T-cell (primary cell): ENCODE measurements around the gene ZFAND3. TPM values are rescaled to one million over a fixed set of nuclear protein-coding genes. Genes with fewer than 3 reads are reported as not detected.
A peak's percentile ranks its signal among the peaks of the same experiment; 100 is the strongest.

Source experiments
- ATAC-seq, 4 experiments: fragments of 200-7000 bp in 3 of 4; fragments of 150-1000 bp in 1 of 4; cut with Tn5 transposase; replicated peaks in 1 of 4; 1 replicate in 3 of 4; 2 replicates in 1 of 4; pipeline ENCODE4 v1.10.0; 2021; ENCODE audit warnings: moderate library complexity in 3 of 4, mild to moderate bottlenecking in 2 of 4, moderate number of reproducible peaks in 1 of 4
- CTCF ChIA-PET, 2 donors: fragments of 300-600 bp; sonication (Branson Sonifier 250); formaldehyde crosslinking; loops; one replicate each; lab custom pipeline; 2022; ENCODE audit warnings: antibody characterized with exemption in 2 of 2; lab: Charles Lee
- POLR2A ChIA-PET, 2 donors: fragments of 300-600 bp; sonication (Branson Sonifier 250); formaldehyde crosslinking; loops; one replicate each; lab custom pipeline; 2022; ENCODE audit warnings: antibody characterized with exemption in 2 of 2; lab: Charles Lee
- DNase-seq, 35 experiments: peaks; one replicate each; pipeline versions ENCODE4 v3.0.0 to v3.0.0-alpha.2; 2013 to 2023
- H3K27ac ChIP-seq: one replicate; pipeline ENCODE4 v1.5.1; 2013; ENCODE audit warnings: low read length
- H3K27me3 ChIP-seq, 2 experiments: replicated peaks in 1 of 2; 1 replicate in 1 of 2; 2 replicates in 1 of 2; pipeline versions ENCODE4 v1.6.1 to v1.7.0; 2013; ENCODE audit warnings: low read length in 1 of 2, mixed read lengths in 1 of 2; ENCODE audit not compliant: control insufficient read depth in 2 of 2, insufficient read depth in 2 of 2; ENCODE audit errors: extremely low read depth in 1 of 2
- H3K36me3 ChIP-seq, 2 donors: 1 replicate in 1 of 2; 2 replicates in 1 of 2; pipeline versions ENCODE4 v1.6.1 to v1.7.0; 2013; ENCODE audit warnings: low read length in 1 of 2; ENCODE audit not compliant: control insufficient read depth in 2 of 2, insufficient read depth in 1 of 2; ENCODE audit errors: extremely low read depth in 1 of 2
- H3K4me1 ChIP-seq, 2 experiments: 1 replicate in 1 of 2; 2 replicates in 1 of 2; pipeline versions ENCODE4 v1.6.1 to v1.7.0; 2013; ENCODE audit warnings: low read length in 2 of 2, mixed read lengths in 1 of 2; ENCODE audit not compliant: insufficient read depth in 2 of 2, control insufficient read depth in 1 of 2; ENCODE audit errors: extremely low read depth in 1 of 2
- H3K4me3 ChIP-seq, 2 donors: 1 replicate in 1 of 2; 2 replicates in 1 of 2; pipeline versions ENCODE4 v1.5.1 to v1.7.0; 2013; ENCODE audit warnings: mild to moderate bottlenecking in 2 of 2, low read length in 1 of 2, moderate library complexity in 1 of 2; ENCODE audit not compliant: control insufficient read depth in 1 of 2; ENCODE audit errors: extremely low read depth in 1 of 2
- H3K9me3 ChIP-seq: 2 replicates; pipeline ENCODE4 v1.7.0; 2013
- H3K27ac Mint-ChIP-seq, 2 donors: one replicate each; pipeline ENCODE4 v1.8.0; 2020 to 2021; ENCODE audit warnings: mild to moderate bottlenecking in 2 of 2, mixed read lengths in 2 of 2
- H3K27me3 Mint-ChIP-seq, 2 donors: one replicate each; pipeline ENCODE4 v1.8.0; 2021 to 2022; ENCODE audit warnings: mixed read lengths in 2 of 2
- H3K36me3 Mint-ChIP-seq: one replicate; pipeline ENCODE4 v1.8.0; 2021; ENCODE audit warnings: mixed read lengths
- H3K4me1 Mint-ChIP-seq, 3 donors: one replicate each; pipeline ENCODE4 v1.8.0; 2020 to 2022; ENCODE audit warnings: mixed read lengths in 3 of 3, mild to moderate bottlenecking in 1 of 3
- H3K4me3 Mint-ChIP-seq, 3 donors: one replicate each; pipeline ENCODE4 v1.8.0; 2020 to 2022; ENCODE audit warnings: mild to moderate bottlenecking in 3 of 3, mixed read lengths in 3 of 3, moderate library complexity in 3 of 3
- H3K9me3 Mint-ChIP-seq, 3 donors: one replicate each; pipeline ENCODE4 v1.8.0; 2020 to 2022; ENCODE audit warnings: mixed read lengths in 3 of 3
- WGBS: methylation state at CpG from one replicate; pipeline ENCODE4 v1.1.5; 2013; ENCODE audit warnings: missing lambda C conversion rate; ENCODE audit not compliant: insufficient coverage; 5-methylcytosine and 5-hydroxymethylcytosine counted together
- total RNA-seq, 35 experiments: library from RNA in 6 of 35; stranded (reverse) in 6 of 35; fragments of 120-200 nt in 1 of 35; gene quantifications; one replicate each; pipeline versions ENCODE4 v1.2.1 to v1.2.4 and lab custom pipeline; 2013 to 2026

ZFAND3 gene
- total RNA-seq, 5 donors from 2014 or later (not counting 1 experiment from before 2014, with no cell fraction given) = 35.6 to 59.3 (median 36.4) TPM

GRCh38 chr6:37779902-37780628 lies 39.5 kb upstream of the ZFAND3 start:
- ChIA-PET POLR2A (no interaction called here), CTCF (no interaction called here)
- Histone ChIP-seq H3K27me3 (peaks cover 0 to 51% of the 10 kb centered on the region in 2 experiments), H3K4me3 (no peak overlapping the region), H3K27ac (no peak overlapping the region), H3K9me3 (no peaks in the 10 kb centered on the region), H3K36me3 (no peaks in the 10 kb centered on the region), H3K4me1 (peaks cover 0 to 19% of the 10 kb centered on the region in 2 experiments)
- peaks cover 16 to 19% (median 17%) of the 10 kb centered on the region in 3 donors for H3K4me1 Mint-ChIP-seq
- no peak overlapping the region for H3K4me3 Mint-ChIP-seq
- WGBS = 81% methylated on average over 5 of the region's 7 CpGs
- no peaks in the 10 kb centered on the region for H3K9me3 Mint-ChIP-seq
- H3K27me3 Mint-ChIP-seq = peaks cover 27 to 34% of the 10 kb centered on the region in 2 donors
- no peak for ATAC-seq
- H3K36me3 Mint-ChIP-seq = no peaks in the 10 kb centered on the region
- no peak for DNase-seq
- H3K27ac Mint-ChIP-seq = no peak overlapping the region

- Histone ChIP-seq H3K4me1 (peaks cover 0 to 19% of the 10 kb centered on the region in 2 experiments), H3K36me3 (no peaks in the 10 kb centered on the region), H3K27ac (no peak overlapping the region), H3K9me3 (no peaks in the 10 kb centered on the region), H3K4me3 (no peak overlapping the region), H3K27me3 (peaks cover 0 to 56% of the 10 kb centered on the region in 2 experiments)
- H3K9me3 Mint-ChIP-seq = no peaks in the 10 kb centered on the region
- no CpG with 5 or more reads among the region's 2 CpGs for WGBS
- no peaks in the 10 kb centered on the region for H3K36me3 Mint-ChIP-seq
- ChIA-PET POLR2A (no interaction called here), CTCF (no interaction called here)
- peaks cover 32 to 41% of the 10 kb centered on the region in 2 donors for H3K27me3 Mint-ChIP-seq
- no peak for ATAC-seq
- DNase-seq = no peak
- H3K27ac Mint-ChIP-seq = no peak overlapping the region
- H3K4me3 Mint-ChIP-seq = no peak overlapping the region
- peaks cover 16 to 19% (median 17%) of the 10 kb centered on the region in 3 donors for H3K4me1 Mint-ChIP-seq
Observed at GRCh38 chr6:37781788-37782187, 37.7 kb upstream of the ZFAND3 start.

DNA sequence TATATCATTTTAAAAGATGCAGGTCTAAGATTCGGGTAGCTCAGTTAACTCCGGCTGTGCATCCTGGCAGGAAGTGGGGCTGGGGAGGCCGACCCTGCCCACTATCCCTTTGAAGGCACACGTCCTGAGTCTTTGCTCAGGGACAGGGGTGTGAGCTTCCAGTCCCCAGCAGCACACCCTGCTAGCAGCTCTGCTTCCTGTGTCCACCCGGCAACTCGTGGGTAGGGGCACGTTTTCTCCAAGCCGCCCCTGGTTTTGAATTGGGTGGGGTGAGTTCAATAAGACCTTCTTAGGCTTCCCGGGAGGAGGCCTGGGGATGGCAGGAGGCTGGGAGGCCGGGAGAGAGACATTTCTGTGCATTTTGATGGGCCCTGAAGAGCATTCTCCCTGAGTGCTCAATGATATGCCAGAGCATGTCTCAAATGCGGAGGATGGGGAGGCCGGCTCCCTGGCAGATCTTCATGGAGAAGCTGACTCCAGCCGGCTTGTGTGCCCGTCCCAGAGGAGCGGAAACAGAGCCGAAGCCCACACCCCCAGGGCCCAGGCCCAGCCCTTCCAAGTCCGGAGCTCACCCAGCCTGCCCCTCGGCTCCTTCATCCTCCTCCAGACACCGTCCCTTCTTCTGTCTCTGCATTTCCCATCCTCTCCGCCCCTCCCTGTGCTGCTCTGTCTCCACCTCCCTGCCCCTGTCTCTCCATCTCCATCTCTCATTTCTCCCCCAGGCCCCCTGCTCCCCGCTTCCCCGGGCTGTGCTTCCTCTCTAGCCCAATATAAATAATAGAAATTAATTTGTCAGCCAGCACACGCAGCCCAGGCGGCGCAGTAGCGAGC lies 36.3 kb upstream of the ZFAND3 start:
- peak; percentile 12 to 47 (median 41) for ATAC-seq
- Mint-ChIP-seq H3K27ac (no peak overlapping the region), H3K27me3 (peaks cover 29 to 39% of the 10 kb centered on the region in 2 donors), H3K9me3 (no peaks in the 10 kb centered on the region), H3K4me1 (peaks cover 16 to 19% (median 17%) of the 10 kb centered on the region in 3 donors), H3K4me3 (peak overlapping the region; percentile 64 to 87 (median 65)), H3K36me3 (no peaks in the 10 kb centered on the region)
- CTCF ChIA-PET = no interaction called here
- Histone ChIP-seq H3K9me3 (no peaks in the 10 kb centered on the region), H3K4me1 (peaks cover 0 to 19% of the 10 kb centered on the region in 2 experiments), H3K27me3 (peaks cover 0 to 43% of the 10 kb centered on the region in 2 experiments), H3K27ac (no peak overlapping the region), H3K4me3 (peak overlapping the region; percentile 42 to 75), H3K36me3 (no peaks in the 10 kb centered on the region)
- 24% methylated on average over 18 of the region's 26 CpGs for WGBS
- POLR2A ChIA-PET = interaction anchor here in 1 of 2 donors (0.5 kb wide), 1 partner anchor 800 kb away, joined by 3 read pairs; no protein-coding TSS in a partner anchor
- peak in 1 of 35 experiments; percentile 9 for DNase-seq

- peak; percentile 59 to 64 (median 63) for ATAC-seq
- peaks cover 16 to 19% (median 17%) of the 10 kb centered on the region in 3 donors for H3K4me1 Mint-ChIP-seq
- H3K36me3 ChIP-seq = no peaks in the 10 kb centered on the region
Observed at GRCh38 chr6:37783856-37784584, 35.5 kb upstream of the ZFAND3 start.

GRCh38 chr6:37784585-37784967 lies 35.0 kb upstream of the ZFAND3 start:
- H3K4me3 Mint-ChIP-seq = peak overlapping the region in 2 of 3 donors; percentile 65 to 87
- Histone ChIP-seq H3K27ac (no peak overlapping the region), H3K4me3 (no peak overlapping the region), H3K4me1 (peaks cover 0 to 19% of the 10 kb centered on the region in 2 experiments), H3K27me3 (peaks cover 0 to 41% of the 10 kb centered on the region in 2 experiments), H3K36me3 (no peaks in the 10 kb centered on the region), H3K9me3 (no peaks in the 10 kb centered on the region)
- ATAC-seq (no peak), DNase-seq (no peak)
- H3K36me3 Mint-ChIP-seq = no peaks in the 10 kb centered on the region
- no peaks in the 10 kb centered on the region for H3K9me3 Mint-ChIP-seq
- POLR2A ChIA-PET = no interaction called here
- CTCF ChIA-PET = no interaction called here
- WGBS = 72% methylated on average over 5 of the region's 7 CpGs
- no peak overlapping the region for H3K27ac Mint-ChIP-seq
- H3K4me1 Mint-ChIP-seq = peaks cover 16 to 19% (median 17%) of the 10 kb centered on the region in 3 donors
- peaks cover 22 to 39% of the 10 kb centered on the region in 2 donors for H3K27me3 Mint-ChIP-seq

More at GRCh38 chr6:37783856-37784584, 35.5 kb upstream of the ZFAND3 start:
- Histone ChIP-seq H3K4me1 (peaks cover 0 to 19% of the 10 kb centered on the region in 2 experiments), H3K9me3 (no peaks in the 10 kb centered on the region), H3K4me3 (peak overlapping the region; percentile 42 to 75), H3K27ac (no peak overlapping the region), H3K27me3 (peaks cover 0 to 41% of the 10 kb centered on the region in 2 experiments)
- WGBS = 8% methylated on average over 15 of the region's 35 CpGs
- POLR2A ChIA-PET = interaction anchor here in 1 of 2 donors (0.5 kb wide), 1 partner anchor 799 kb away, joined by 3 read pairs; no protein-coding TSS in a partner anchor
- Mint-ChIP-seq H3K9me3 (no peaks in the 10 kb centered on the region), H3K36me3 (no peaks in the 10 kb centered on the region), H3K27ac (peak overlapping the region in 1 of 2 donors; percentile 74), H3K27me3 (peaks cover 22 to 39% of the 10 kb centered on the region in 2 donors), H3K4me3 (peak overlapping the region; percentile 64 to 87 (median 65))
- DNase-seq = peak in 4 of 35 experiments; percentile 3 to 23 (median 10)
- CTCF ChIA-PET = no interaction called here
